OCI-LY1 (cell line): ENCODE measurements around the gene FAM83F.

Experiments used
- EZH2 ChIP-seq: fragments of 200-600 bp; sonication (generic), shearing (Covaris generic); IDR thresholded peaks from 2 replicates; pipeline ENCODE4 v1.8.0; 2017; ENCODE audit warnings: borderline replicate concordance, mixed run types, mild to moderate bottlenecking, antibody characterized with exemption, low read length, moderate library complexity, mixed read lengths
- TF ChIP-seq, protein P1 (sequence below): fragments of 200-600 bp; sonication (generic), shearing (Covaris generic); IDR thresholded peaks from 2 replicates; pipeline ENCODE4 v1.5.1; 2017; ENCODE audit warnings: mild to moderate bottlenecking, antibody characterized with exemption, low read length, moderate library complexity, mixed read lengths

DNA sequence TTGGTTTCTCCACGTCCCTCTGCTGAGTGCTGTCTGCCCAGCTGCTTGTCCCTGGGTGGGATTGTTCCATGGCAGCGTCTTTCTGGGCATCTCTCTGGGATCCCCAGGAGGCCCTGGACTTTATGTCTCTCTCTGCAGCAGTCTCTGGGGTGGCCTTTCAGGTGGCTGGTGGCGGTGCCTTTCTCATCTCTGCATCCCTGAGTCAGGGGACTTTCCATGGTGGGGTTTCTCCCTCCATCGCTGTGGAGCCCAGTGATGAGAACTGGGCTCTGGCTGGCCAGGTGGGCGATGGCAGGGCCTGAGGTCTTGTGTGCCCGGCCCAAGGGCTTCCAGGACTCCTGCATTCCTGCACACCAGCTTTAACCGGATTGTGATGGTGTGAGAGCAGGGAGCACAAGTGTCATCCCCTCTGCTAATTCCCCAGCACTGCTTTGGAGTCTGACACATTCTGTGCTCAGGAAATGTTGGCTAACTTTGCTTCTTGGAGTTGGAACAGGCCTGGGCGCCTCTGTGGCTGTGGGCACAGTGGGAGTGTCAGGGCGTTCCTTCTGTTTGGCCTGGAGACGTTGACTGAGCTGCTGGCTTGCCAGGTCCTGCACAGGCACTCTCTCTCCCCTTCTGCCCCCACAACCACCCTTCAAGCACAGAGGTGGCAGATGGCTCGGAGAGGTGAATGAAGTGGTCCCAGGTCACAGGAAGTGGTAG, 27.9 kb downstream of the FAM83F start:
- TF ChIP-seq, protein P1, sequence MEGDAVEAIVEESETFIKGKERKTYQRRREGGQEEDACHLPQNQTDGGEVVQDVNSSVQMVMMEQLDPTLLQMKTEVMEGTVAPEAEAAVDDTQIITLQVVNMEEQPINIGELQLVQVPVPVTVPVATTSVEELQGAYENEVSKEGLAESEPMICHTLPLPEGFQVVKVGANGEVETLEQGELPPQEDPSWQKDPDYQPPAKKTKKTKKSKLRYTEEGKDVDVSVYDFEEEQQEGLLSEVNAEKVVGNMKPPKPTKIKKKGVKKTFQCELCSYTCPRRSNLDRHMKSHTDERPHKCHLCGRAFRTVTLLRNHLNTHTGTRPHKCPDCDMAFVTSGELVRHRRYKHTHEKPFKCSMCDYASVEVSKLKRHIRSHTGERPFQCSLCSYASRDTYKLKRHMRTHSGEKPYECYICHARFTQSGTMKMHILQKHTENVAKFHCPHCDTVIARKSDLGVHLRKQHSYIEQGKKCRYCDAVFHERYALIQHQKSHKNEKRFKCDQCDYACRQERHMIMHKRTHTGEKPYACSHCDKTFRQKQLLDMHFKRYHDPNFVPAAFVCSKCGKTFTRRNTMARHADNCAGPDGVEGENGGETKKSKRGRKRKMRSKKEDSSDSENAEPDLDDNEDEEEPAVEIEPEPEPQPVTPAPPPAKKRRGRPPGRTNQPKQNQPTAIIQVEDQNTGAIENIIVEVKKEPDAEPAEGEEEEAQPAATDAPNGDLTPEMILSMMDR = no peak
- no peak for TF ChIP-seq EZH2
